ENCODE results near the gene KIRREL2.

KIRREL2 gene

GRCh38 chr19:35882114-35882832 is 25.6 kb downstream of the KIRREL2 start (continued):
- TF ChIP-seq ZNF645 (tag by site-specific recombination; IDR thresholded peaks at IDR 0.05): no peak
- TF ChIP-seq ZNF518A (tag by site-specific recombination; conservative IDR thresholded peaks at IDR 0.05; ENCODE audit: low read depth): peak; percentile 100
- no peak for TF ChIP-seq TRIM28 (IDR thresholded peaks at IDR 0.05; ENCODE audit: borderline replicate concordance, low read length)
- TF ChIP-seq ATF2 (tag by site-specific recombination; IDR thresholded peaks at IDR 0.05; ENCODE audit: low read depth): no peak
- peak; percentile 92 for TF ChIP-seq ZSCAN23 (tag by site-specific recombination; IDR thresholded peaks at IDR 0.05)
- no peak for TF ChIP-seq HOXC10 (CRISPR knock-in tag; IDR thresholded peaks at IDR 0.05)
- no peak for TF ChIP-seq ZNF792 (tag by site-specific recombination; IDR thresholded peaks at IDR 0.05)
- peak; percentile 99 for TF ChIP-seq ZBTB1 (tag by site-specific recombination; IDR thresholded peaks at IDR 0.05)
- no peak for TF ChIP-seq ZNF837 (tag by site-specific recombination; IDR thresholded peaks at IDR 0.05)
- TF ChIP-seq GLIS1 (tag by site-specific recombination; IDR thresholded peaks at IDR 0.05): peak; percentile 67; the same call in 1 of the 2 replicates
- no peak for TF ChIP-seq ZNF391 (tag by site-specific recombination; IDR thresholded peaks at IDR 0.05; ENCODE audit: borderline replicate concordance, low read depth)
- TF ChIP-seq BCL11B (tag by site-specific recombination; IDR thresholded peaks at IDR 0.05; ENCODE audit: low read depth): peak; percentile 90; the same call in 1 of the 2 replicates
- peak; percentile 82 for TF ChIP-seq ZEB2 (tag by site-specific recombination; IDR thresholded peaks at IDR 0.05)
- TF ChIP-seq SETDB1 (IDR thresholded peaks at IDR 0.05; ENCODE audit: insufficient read length, low read length): no peak
- peak; percentile 100 for TF ChIP-seq AEBP2 (tag by site-specific recombination; IDR thresholded peaks at IDR 0.05; ENCODE audit: borderline replicate concordance)
- TF ChIP-seq ZNF658 (tag by site-specific recombination; IDR thresholded peaks at IDR 0.05): no peak
- peak; percentile 92 for TF ChIP-seq ZNF362 (tag by site-specific recombination; IDR thresholded peaks at IDR 0.05)
- no peak for TF ChIP-seq ZFP41 (tag by site-specific recombination; IDR thresholded peaks at IDR 0.05; ENCODE audit: borderline replicate concordance)
- no peak for TF ChIP-seq ZNF37A (tag by site-specific recombination; IDR thresholded peaks at IDR 0.05)
- no peak for TF ChIP-seq ZNF112 (tag by site-specific recombination; IDR thresholded peaks at IDR 0.05)
- peak; percentile 51; the same call in 1 of the 2 replicates for TF ChIP-seq ZNF23 (tag by site-specific recombination; IDR thresholded peaks at IDR 0.05; ENCODE audit: borderline replicate concordance)
- TF ChIP-seq TCF7L2 (IDR thresholded peaks at IDR 0.05; ENCODE audit: borderline replicate concordance, low read depth, low read length): no peak
- no peak for TF ChIP-seq IKZF3 (tag by site-specific recombination; IDR thresholded peaks at IDR 0.05)
- TF ChIP-seq GLI4 (tag by site-specific recombination; IDR thresholded peaks at IDR 0.05): no peak
- TF ChIP-seq ZNF707 (tag by site-specific recombination; IDR thresholded peaks at IDR 0.05): no peak
- peak; percentile 89 for TF ChIP-seq ZNF366 (tag by site-specific recombination; conservative IDR thresholded peaks at IDR 0.05)
- peak; percentile 100 for TF ChIP-seq ZNF426 (tag by site-specific recombination; IDR thresholded peaks at IDR 0.05)

Data from HEK293 (cell line).